Sigmoid colon (tissue), 3 donors: Measurements from ENCODE around the gene RHEB.

Source experiments
- POLR2A ChIP-seq, 2 donors: fragments of 450-650 bp; IDR thresholded peaks; one replicate each; pipeline ENCODE4 v1.6.1; 2016; ENCODE audit warnings: antibody characterized with exemption in 2 of 2, mild to moderate bottlenecking in 2 of 2, moderate library complexity in 2 of 2
- TF ChIP-seq, protein P1 (sequence below), 4 experiments: fragments of 450-650 bp in 3 of 4; fragments of 200-600 bp in 1 of 4; IDR thresholded peaks; one replicate each; pipeline ENCODE4 v1.5.1; 2016 to 2019; ENCODE audit warnings: antibody characterized with exemption in 4 of 4, mild to moderate bottlenecking in 3 of 4, moderate library complexity in 2 of 4

DNA sequence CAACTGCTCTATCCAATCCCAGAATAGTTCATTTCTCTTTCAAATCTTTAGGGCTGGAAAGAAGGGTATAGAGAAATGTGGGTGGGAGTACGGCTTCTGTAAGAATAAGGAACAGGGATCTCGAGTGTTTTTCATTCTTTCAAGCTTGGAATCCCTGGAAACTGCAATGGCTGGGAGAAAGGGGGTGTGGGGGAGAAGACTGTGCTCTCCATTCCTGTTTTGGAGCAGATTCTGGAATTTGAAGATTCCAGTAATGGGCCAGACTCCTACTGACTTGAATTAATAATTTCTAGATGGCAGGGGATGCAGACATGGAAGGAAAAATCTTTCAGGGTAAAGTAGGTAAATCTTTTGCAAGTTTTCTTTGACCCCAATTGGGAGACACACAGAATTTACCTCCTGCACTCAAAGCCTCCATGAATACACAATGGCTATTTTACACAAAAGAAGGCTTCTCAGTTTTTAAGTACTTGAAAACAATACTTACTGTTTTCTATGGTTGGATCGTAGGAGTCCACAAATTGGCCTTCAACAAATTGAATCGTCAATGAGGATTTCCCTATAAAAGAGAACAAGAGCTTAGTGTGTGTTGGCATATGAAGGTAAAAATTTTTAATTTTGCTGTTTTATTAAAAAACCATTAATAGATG, 29.1 kb downstream of the RHEB start:
- TF ChIP-seq, protein P1, sequence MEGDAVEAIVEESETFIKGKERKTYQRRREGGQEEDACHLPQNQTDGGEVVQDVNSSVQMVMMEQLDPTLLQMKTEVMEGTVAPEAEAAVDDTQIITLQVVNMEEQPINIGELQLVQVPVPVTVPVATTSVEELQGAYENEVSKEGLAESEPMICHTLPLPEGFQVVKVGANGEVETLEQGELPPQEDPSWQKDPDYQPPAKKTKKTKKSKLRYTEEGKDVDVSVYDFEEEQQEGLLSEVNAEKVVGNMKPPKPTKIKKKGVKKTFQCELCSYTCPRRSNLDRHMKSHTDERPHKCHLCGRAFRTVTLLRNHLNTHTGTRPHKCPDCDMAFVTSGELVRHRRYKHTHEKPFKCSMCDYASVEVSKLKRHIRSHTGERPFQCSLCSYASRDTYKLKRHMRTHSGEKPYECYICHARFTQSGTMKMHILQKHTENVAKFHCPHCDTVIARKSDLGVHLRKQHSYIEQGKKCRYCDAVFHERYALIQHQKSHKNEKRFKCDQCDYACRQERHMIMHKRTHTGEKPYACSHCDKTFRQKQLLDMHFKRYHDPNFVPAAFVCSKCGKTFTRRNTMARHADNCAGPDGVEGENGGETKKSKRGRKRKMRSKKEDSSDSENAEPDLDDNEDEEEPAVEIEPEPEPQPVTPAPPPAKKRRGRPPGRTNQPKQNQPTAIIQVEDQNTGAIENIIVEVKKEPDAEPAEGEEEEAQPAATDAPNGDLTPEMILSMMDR (IDR thresholded peaks at IDR 0.05), result no peak
- TF ChIP-seq POLR2A (IDR thresholded peaks at IDR 0.05), result no peak
